Measurements from ENCODE around the gene UBL5.
A peak's percentile ranks its signal among the peaks of the same experiment; 100 is the strongest.

Gene UBL5

DNA sequence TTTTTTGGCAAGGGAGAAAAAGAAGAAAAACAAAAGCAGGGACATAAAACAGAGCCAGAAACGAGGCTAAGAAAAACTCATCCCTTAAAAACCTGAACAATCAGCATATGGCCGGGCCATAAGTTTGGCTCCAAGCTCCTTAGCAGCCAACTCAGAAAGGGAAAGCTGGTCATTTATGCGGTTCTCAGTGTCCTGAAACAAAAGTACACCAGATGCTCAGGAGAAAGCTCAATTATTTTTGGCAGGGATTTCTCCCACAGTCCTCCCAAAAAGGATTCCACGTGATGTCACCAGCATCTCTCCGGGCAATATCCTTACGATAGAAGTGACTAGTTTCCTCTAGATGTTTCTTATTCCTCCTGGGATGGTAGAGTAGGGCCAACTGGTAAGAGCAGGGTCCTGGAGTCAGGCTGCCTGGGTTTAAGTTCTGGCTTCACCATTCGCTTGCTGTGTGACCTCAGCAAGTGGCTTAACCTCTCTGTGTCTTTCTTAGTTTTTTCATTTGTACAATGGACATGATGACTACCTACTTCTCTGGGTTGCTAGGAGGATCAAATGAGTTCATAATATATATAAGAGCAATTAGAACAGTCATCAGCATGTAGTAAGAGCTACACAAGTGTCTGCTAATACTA lies 41.4 kb downstream of the UBL5 start:
- Mint-ChIP-seq H3K36me3 (ENCODE audit: insufficient read depth) (no peaks in the 10 kb centered on the region), H3K4me3 (no peak overlapping the region), H3K4me1 (ENCODE audit: low read depth in 2 of 2) (peaks cover 15 to 23% of the 10 kb centered on the region in 2 donors), H3K27ac (no peak overlapping the region), H3K9me3 (no peaks in the 10 kb centered on the region), H3K27me3 (no peaks in the 10 kb centered on the region)
- ATAC-seq (replicated peaks) = no peak
- no peak for DNase-seq

DNA sequence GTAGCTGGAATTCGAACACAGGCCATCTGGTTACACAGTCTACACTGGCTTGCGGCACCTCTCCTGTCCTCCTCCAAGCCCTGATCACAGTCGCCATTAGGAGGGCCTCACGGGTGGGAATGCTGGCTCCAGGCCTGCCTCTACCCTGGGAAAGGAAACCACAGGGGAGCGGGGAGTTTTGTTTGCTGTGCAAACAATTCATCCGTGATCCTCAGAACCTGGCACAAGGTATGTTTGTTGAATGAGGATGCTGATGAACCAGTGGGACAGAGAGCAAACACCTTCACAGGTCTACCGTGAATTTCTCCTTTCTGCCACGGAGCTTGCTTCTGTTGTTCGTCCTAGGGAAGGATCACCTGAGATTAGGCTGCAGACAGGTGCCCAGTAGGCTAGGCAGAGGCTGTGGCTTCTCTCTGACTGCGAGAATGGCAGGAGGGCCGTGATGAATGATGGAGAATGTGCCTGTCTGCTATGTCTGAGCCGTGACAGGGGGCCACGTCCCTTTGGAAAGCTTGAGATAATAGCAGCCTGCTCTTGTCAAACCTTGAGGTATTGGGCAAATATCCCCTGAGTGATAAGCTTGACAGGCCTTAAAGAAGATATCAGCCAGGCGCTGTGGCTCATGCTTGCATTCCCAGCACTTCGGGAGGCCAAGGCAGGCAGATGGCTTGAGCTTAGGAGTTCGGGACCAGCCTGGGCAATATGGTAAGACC lies 44.1 kb downstream of the UBL5 start:
- DNase-seq (no peak), ATAC-seq (replicated peaks) (no peak)
- Mint-ChIP-seq H3K36me3 (ENCODE audit: insufficient read depth) (no peaks in the 10 kb centered on the region), H3K4me3 (no peak overlapping the region), H3K27me3 (no peaks in the 10 kb centered on the region), H3K4me1 (ENCODE audit: low read depth in 2 of 2) (peaks cover 3 to 6% of the 10 kb centered on the region in 2 donors), H3K27ac (no peak overlapping the region), H3K9me3 (no peaks in the 10 kb centered on the region)

DNA sequence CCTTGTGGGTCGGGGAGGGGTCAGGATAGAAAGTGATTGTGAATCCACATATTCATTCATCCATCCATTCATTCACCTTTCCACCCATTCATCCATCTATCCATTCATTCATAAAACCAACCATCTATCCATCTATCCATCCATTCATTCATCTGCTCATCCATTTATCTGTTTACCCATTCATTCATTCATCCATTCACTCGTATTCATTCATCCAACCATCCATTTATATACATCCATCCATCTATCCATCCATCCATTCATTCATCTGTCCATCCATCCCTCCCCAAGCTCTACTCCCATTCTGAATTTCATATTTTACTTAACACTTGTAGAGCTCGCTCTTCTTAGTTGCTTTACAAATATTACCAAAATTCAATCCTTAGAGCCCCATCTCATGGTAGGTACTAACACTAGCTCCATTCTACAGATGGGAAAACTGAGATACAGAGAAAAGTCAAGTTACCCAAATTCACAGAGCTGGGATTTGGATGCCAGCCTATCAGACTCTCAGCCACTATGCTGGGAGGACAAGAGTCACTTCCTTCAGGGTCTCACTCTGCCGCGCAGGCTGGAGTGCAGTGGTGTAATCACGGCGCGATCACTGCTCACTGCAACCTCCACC lies 45.0 kb downstream of the UBL5 start:
- no peaks in the 10 kb centered on the region for H3K36me3 Mint-ChIP-seq (ENCODE audit: insufficient read depth)
- DNase-seq = no peak
- H3K4me1 Mint-ChIP-seq (ENCODE audit: low read depth in 2 of 2) = peaks cover 0 to 4% of the 10 kb centered on the region in 2 donors
- ATAC-seq (replicated peaks) = no peak
- H3K4me3 Mint-ChIP-seq = no peak overlapping the region
- no peak overlapping the region for H3K27ac Mint-ChIP-seq
- H3K27me3 Mint-ChIP-seq = no peaks in the 10 kb centered on the region
- no peaks in the 10 kb centered on the region for H3K9me3 Mint-ChIP-seq

DNA sequence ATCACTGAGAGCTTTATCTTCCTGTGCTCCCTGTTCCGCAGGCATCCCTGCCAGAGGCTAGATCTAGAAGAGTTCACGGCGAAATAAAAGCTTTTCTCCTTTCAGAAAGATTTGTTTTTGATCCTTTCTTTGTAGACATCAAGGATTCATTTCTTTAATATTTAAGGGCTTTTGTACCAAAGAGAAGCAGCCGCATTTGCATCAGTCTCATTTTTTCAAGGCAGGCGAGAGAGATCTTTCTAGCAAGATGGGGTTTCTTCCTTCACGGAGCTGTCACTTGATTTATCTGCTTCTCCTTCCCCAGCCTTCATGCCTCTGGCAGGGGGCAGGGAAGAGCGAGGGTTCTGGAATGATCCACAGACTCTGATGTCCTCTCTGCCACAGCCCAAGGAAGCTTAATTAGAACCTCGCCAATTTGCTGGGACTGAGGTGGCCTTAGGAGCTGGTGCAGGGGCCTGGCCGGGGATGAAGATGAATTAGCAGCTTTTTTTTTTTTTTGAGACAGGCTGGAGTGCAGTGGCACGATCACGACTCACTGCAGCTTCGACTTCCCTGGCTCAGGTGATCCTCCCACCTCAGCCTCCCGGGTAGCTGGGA lies 47.4 kb downstream of the UBL5 start:
- no peaks in the 10 kb centered on the region for H3K9me3 Mint-ChIP-seq
- no peaks in the 10 kb centered on the region for H3K36me3 Mint-ChIP-seq (ENCODE audit: insufficient read depth)
- no peak for ATAC-seq (replicated peaks)
- H3K4me1 Mint-ChIP-seq (ENCODE audit: low read depth in 2 of 2) = peaks cover 0 to 4% of the 10 kb centered on the region in 2 donors
- H3K27ac Mint-ChIP-seq = peak overlapping the region in 1 of 2 donors; percentile 35
- DNase-seq = no peak
- H3K27me3 Mint-ChIP-seq = peaks cover 0 to 7% of the 10 kb centered on the region in 2 donors
- no peak overlapping the region for H3K4me3 Mint-ChIP-seq

DNA sequence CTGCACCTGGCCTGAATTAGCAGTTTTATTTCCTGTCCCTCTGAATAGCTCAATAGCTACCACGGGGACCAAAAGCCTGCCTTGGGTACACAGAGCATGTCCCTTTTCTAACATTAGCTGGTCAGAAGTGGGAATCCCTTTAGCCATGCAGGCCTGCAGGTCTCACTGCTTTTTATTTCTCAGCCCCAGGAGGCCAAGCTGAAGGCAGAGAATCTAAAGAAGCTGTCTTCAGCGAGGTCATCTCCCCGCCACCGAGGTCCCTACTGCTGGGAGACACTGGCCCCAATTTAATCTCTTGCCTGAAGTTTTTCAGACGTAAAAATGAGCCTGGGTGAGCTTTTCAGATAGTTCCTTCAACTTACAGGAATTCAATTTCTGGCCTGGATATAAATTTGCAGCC lies 48.1 kb downstream of the UBL5 start:
- H3K27ac Mint-ChIP-seq = no peak overlapping the region
- no peak for ATAC-seq (replicated peaks)
- no peak overlapping the region for H3K4me3 Mint-ChIP-seq
- H3K4me1 Mint-ChIP-seq (ENCODE audit: low read depth in 2 of 2) = peaks cover 0 to 4% of the 10 kb centered on the region in 2 donors
- H3K36me3 Mint-ChIP-seq (ENCODE audit: insufficient read depth) = no peaks in the 10 kb centered on the region
- no peak for DNase-seq
- no peaks in the 10 kb centered on the region for H3K9me3 Mint-ChIP-seq
- H3K27me3 Mint-ChIP-seq = peaks cover 0 to 7% of the 10 kb centered on the region in 2 donors

DNA sequence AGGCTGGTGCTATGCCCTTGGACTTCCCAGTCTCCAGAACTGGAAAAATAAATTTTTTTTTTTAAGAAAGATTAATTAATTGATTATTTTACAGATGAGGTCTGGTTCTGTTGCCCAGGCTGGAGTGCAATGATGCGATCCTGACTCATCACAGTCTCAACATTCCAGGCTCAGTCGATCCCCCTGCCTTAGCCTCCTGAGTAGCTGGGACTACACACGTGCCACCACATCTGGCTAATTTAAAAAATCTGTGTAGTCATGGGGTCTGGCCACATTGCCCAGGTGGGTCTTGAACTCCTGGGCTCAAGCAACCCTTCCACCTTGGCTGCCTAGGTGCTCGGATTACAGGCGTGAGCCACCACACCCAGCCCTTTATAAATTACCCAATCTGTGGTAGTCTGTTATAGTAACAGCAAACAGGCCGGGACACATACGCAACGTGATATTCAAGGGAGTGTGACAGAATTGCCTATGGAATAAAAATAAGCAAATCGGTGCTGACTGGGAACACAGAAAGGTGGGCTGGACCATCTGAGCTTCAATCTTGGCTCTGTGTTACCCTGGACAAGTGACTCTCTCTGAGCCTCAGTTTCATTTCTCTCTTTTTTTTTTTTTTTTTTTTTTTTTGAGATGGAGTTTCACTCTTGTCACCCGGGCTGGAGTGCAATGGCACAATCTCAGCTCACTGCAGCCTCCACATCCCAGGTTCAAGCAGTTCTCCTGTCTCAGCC lies 50.2 kb downstream of the UBL5 start:
- no peak for ATAC-seq (replicated peaks)
- Mint-ChIP-seq H3K27ac (no peak overlapping the region), H3K9me3 (no peaks in the 10 kb centered on the region), H3K36me3 (ENCODE audit: insufficient read depth) (no peaks in the 10 kb centered on the region), H3K4me1 (ENCODE audit: low read depth in 2 of 2) (no peaks in the 10 kb centered on the region), H3K4me3 (no peak overlapping the region), H3K27me3 (peaks cover 0 to 7% of the 10 kb centered on the region in 2 donors)
- DNase-seq = no peak

DNA sequence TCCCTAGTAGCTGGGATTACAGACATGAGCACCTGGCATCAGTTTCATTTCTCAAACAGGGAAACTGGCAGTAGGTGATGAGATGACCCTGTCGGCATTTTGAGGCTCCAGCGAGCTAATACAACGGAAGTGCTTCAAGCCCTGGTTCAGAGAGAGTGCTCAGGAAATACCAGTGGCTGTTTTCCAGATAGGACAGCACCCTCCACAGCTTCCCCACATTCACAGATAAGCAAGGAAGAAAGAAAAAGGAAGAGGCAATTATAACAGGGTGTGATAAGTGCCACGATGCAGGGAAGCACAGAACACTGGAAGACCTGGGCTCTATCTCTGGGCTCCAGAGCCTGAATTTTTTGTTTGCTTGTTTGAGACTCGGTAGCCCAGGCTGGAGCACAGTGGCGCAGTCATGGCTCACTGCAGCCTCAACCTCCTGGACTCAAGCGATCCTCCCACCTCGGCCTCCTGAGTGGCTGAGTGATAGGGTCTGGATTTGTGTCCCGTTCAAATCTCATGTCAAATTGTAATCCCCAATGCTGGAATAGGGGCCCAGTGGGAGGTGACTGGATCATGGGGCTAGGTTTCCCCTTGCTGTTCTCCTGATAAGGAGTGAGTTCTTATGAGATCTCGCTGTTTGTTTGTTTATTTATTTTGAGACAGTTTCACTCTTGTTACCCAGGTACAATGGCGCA lies 50.9 kb downstream of the UBL5 start:
- H3K36me3 Mint-ChIP-seq (ENCODE audit: insufficient read depth) = no peaks in the 10 kb centered on the region
- H3K27ac Mint-ChIP-seq = no peak overlapping the region
- ATAC-seq (replicated peaks) = no peak
- H3K9me3 Mint-ChIP-seq = no peaks in the 10 kb centered on the region
- no peak overlapping the region for H3K4me3 Mint-ChIP-seq
- H3K27me3 Mint-ChIP-seq = peaks cover 3 to 7% of the 10 kb centered on the region in 2 donors
- no peak for DNase-seq
- no peaks in the 10 kb centered on the region for H3K4me1 Mint-ChIP-seq (ENCODE audit: low read depth in 2 of 2)

Data from effector memory CD8-positive, alpha-beta T cell (primary cell).